ENCODE data around the gene SPATA31C1. TPM values are rescaled to one million over a fixed set of nuclear protein-coding genes. Genes with fewer than 3 reads are reported as not detected.

SPATA31C1 gene
- total RNA-seq, 1 experiment from 2014 or later = 0.15 TPM

- Histone ChIP-seq H3K79me2 (ENCODE audit: insufficient read depth, low read length) (no peaks in the 10 kb centered on the region), H3K23me2 (ENCODE audit: insufficient read length, low read depth, low read length, poor library complexity, severe bottlenecking) (no peaks in the 10 kb centered on the region), H2AFZ (ENCODE audit: low read length) (no peak overlapping the region), H4K5ac (ENCODE audit: insufficient read length, low read depth, low read length) (no peak overlapping the region), H3K4me1 (ENCODE audit: insufficient read depth, low read length) (no peaks in the 10 kb centered on the region), H2BK15ac (ENCODE audit: low read depth, low read length) (no peak overlapping the region), H2BK20ac (ENCODE audit: low read depth, low read length, poor library complexity, severe bottlenecking) (no peak overlapping the region), H4K91ac (ENCODE audit: insufficient read length, low read depth, low read length) (no peak overlapping the region), H3K23ac (ENCODE audit: insufficient read length, low read depth, low read length) (no peak overlapping the region), H2BK5ac (ENCODE audit: insufficient read length, low read length) (no peak overlapping the region), H3K9me3 (ENCODE audit: control insufficient read depth, low read depth, low read length) (no peaks in the 10 kb centered on the region), H3K79me1 (ENCODE audit: insufficient read depth, low read depth, low read length, poor library complexity, severe bottlenecking) (no peaks in the 10 kb centered on the region), H4K20me1 (ENCODE audit: control insufficient read depth, insufficient read depth, insufficient read length) (no peaks in the 10 kb centered on the region), H2BK12ac (ENCODE audit: insufficient read length, low read depth, low read length) (no peak overlapping the region), H3K4ac (ENCODE audit: low read depth, low read length) (no peak overlapping the region), H3K14ac (ENCODE audit: insufficient read depth, low read length) (no peak overlapping the region), H3K9ac (ENCODE audit: extremely low read depth, insufficient read length, low read length) (no peak overlapping the region), H3K27me3 (ENCODE audit: insufficient read depth, low read length) (no peaks in the 10 kb centered on the region), H4K8ac (replicated peaks; ENCODE audit: insufficient read length, low read depth, low read length) (no peak overlapping the region), H3K27ac (ENCODE audit: insufficient read length, low read depth, low read length) (no peak overlapping the region), H3K56ac (ENCODE audit: insufficient read length, low read depth, low read length) (no peak overlapping the region), H3K18ac (ENCODE audit: insufficient read length, low read depth, low read length) (no peak overlapping the region), H3T11ph (ENCODE audit: low read length) (no peak overlapping the region), H2BK120ac (ENCODE audit: low read depth, low read length, poor library complexity, severe bottlenecking) (no peak overlapping the region), H2AK5ac (ENCODE audit: insufficient read length, low read length) (no peak overlapping the region), H3K4me2 (ENCODE audit: insufficient read depth, insufficient read length, low read length) (no peak overlapping the region)
- Mint-ChIP-seq H3K9me3 (peaks cover 0 to 2% of the 10 kb centered on the region in 2 experiments; a peak in 1 of 5 replicates), H3K4me1 (peaks cover 0 to 3% of the 10 kb centered on the region in 2 experiments; a peak in 2 of 4 replicates), H3K27me3 (ENCODE audit: low read depth) (peaks cover 6% of the 10 kb centered on the region), H3K36me3 (ENCODE audit: insufficient read depth in 1 of 3, low read depth in 3 of 3) (no peaks in the 10 kb centered on the region; a peak in 1 of 7 replicates), H3K4me3 (no peak overlapping the region), H3K27ac (no peak overlapping the region)
- peak; percentile 22 for DNase-seq
- TF ChIP-seq CTCF (conservative IDR thresholded peaks at IDR 0.05) = no peak
- no CpG with 5 or more reads among the region's 6 CpGs for WGBS (ENCODE audit: extremely low coverage, insufficient read length, low lambda C conversion rate)
These were observed 29.3 kb upstream of the SPATA31C1 start for GRCh38 chr9:87888501-87888900.

Data from H9 (cell line).